Measurements from ENCODE around the gene ARMH4. TPM values are rescaled to one million over a fixed set of nuclear protein-coding genes. Genes with fewer than 3 reads are reported as not detected.

Gene ARMH4
- total RNA-seq, 1 experiment from 2014 or later = 42.6 TPM

- no peak overlapping the region for H2BK20ac ChIP-seq (ENCODE audit: low read depth, low read length, poor library complexity, severe bottlenecking)
- no peaks in the 10 kb centered on the region for H3K9me3 ChIP-seq (ENCODE audit: control insufficient read depth, low read depth, low read length)
- H3K23me2 ChIP-seq (ENCODE audit: insufficient read length, low read depth, low read length, poor library complexity, severe bottlenecking) = no peaks in the 10 kb centered on the region
- Mint-ChIP-seq H3K4me3 (no peak overlapping the region), H3K4me1 (peaks cover 5 to 8% of the 10 kb centered on the region in 2 experiments; a peak in 3 of 4 replicates), H3K36me3 (ENCODE audit: insufficient read depth in 1 of 3, low read depth in 3 of 3) (no peaks in the 10 kb centered on the region), H3K9me3 (no peaks in the 10 kb centered on the region), H3K27me3 (ENCODE audit: low read depth) (no peaks in the 10 kb centered on the region), H3K27ac (no peak overlapping the region)
- H3K79me2 ChIP-seq (ENCODE audit: insufficient read depth, low read length) = no peaks in the 10 kb centered on the region
- H3K27me3 ChIP-seq (ENCODE audit: insufficient read depth, low read length) = no peaks in the 10 kb centered on the region
- H3K27ac ChIP-seq (ENCODE audit: insufficient read length, low read depth, low read length) = no peak overlapping the region
- no peak overlapping the region for H3T11ph ChIP-seq (ENCODE audit: low read length)
- no peaks in the 10 kb centered on the region for H3K79me1 ChIP-seq (ENCODE audit: insufficient read depth, low read depth, low read length, poor library complexity, severe bottlenecking)
- H2BK5ac ChIP-seq (ENCODE audit: insufficient read length, low read length) = no peak overlapping the region
- no peak overlapping the region for H3K18ac ChIP-seq (ENCODE audit: insufficient read length, low read depth, low read length)
- no peaks in the 10 kb centered on the region for H4K20me1 ChIP-seq (ENCODE audit: control insufficient read depth, insufficient read depth, insufficient read length)
- no peak overlapping the region for H3K56ac ChIP-seq (ENCODE audit: insufficient read length, low read depth, low read length)
- H2BK15ac ChIP-seq (ENCODE audit: low read depth, low read length) = no peak overlapping the region
- no peak overlapping the region for H3K9ac ChIP-seq (ENCODE audit: extremely low read depth, insufficient read length, low read length)
- H4K8ac ChIP-seq (replicated peaks; ENCODE audit: insufficient read length, low read depth, low read length) = no peak overlapping the region
- 0 out of 2 replicates have a peak, but pooled peaks cover 2% of the 10 kb centered on the region for H3K4me1 ChIP-seq (ENCODE audit: insufficient read depth, low read length)
- no peak overlapping the region for H3K4ac ChIP-seq (ENCODE audit: low read depth, low read length)
- TF ChIP-seq CTCF (conservative IDR thresholded peaks at IDR 0.05) = no peak
- H3K4me2 ChIP-seq (ENCODE audit: insufficient read depth, insufficient read length, low read length) = no peak overlapping the region
- no CpG with 5 or more reads among the region's 12 CpGs for WGBS (ENCODE audit: extremely low coverage, insufficient read length, low lambda C conversion rate)
- H2BK120ac ChIP-seq (ENCODE audit: low read depth, low read length, poor library complexity, severe bottlenecking) = no peak overlapping the region
- H4K5ac ChIP-seq (ENCODE audit: insufficient read length, low read depth, low read length) = no peak overlapping the region
- no peak for DNase-seq
- H4K91ac ChIP-seq (ENCODE audit: insufficient read length, low read depth, low read length) = no peak overlapping the region
- no peak overlapping the region for H2BK12ac ChIP-seq (ENCODE audit: insufficient read length, low read depth, low read length)
- H2AK5ac ChIP-seq (ENCODE audit: insufficient read length, low read length) = no peak overlapping the region
- no peak overlapping the region for H2AFZ ChIP-seq (ENCODE audit: low read length)
- H3K23ac ChIP-seq (ENCODE audit: insufficient read length, low read depth, low read length) = no peak overlapping the region
- no peak overlapping the region for H3K14ac ChIP-seq (ENCODE audit: insufficient read depth, low read length)
Measured at GRCh38 chr14:57981817-57982560, 170.0 kb downstream of the ARMH4 start.

All from H9 (cell line).